ENCODE data around the gene MEST.
"Not testable (repeated sequence)": the region's sequence is repeated elsewhere in the genome, so short reads cannot be mapped to it uniquely, and the experiment has no call there.

Gene MEST, protein sequence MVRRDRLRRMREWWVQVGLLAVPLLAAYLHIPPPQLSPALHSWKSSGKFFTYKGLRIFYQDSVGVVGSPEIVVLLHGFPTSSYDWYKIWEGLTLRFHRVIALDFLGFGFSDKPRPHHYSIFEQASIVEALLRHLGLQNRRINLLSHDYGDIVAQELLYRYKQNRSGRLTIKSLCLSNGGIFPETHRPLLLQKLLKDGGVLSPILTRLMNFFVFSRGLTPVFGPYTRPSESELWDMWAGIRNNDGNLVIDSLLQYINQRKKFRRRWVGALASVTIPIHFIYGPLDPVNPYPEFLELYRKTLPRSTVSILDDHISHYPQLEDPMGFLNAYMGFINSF

DNA sequence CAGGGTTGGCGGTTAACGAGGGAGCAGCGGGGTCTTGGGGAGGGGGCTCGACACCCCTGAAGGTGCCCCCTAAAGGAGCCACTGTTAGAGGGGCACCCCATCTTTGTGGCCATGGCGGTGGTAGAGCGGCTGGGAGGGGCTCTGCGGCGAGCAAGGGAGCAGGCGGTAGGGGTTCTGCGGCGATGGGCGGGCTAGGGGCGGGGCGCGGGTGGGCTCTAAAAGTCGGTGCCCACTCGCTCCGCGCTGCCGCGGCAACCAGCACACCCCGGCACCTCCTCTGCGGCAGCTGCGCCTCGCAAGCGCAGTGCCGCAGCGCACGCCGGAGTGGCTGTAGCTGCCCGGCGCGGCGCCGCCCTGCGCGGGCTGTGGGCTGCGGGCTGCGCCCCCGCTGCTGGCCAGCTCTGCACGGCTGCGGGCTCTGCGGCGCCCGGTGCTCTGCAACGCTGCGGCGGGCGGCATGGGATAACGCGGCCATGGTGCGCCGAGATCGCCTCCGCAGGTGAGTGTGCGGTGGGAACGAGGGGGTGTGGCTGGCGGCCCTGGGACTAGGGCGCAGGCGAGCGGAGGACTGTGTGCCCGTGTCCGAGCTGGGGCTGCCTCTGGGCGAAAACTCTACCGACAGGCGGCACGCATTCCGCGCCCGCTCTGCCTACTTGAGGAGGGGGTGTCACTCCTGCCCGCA, at the start of gene MEST:
TSS of gene MEST (plus strand) at position 245 of the 682 bp plus-strand sequence. CDS start at position 474, 229 bp downstream.
- no peak within 1 kb of the TSS for H3K9ac ChIP-seq (ENCODE audit: low read length in 2 of 2)
- H3K27ac ChIP-seq (ENCODE audit: low read length) = peak within 1 kb of the TSS; percentile 18
- H3K4me3 ChIP-seq (ENCODE audit: low read length in 2 of 2) = peak within 1 kb of the TSS; percentile 59 to 72
- H3K9me3 ChIP-seq (ENCODE audit: control insufficient read depth in 2 of 2, low read length in 2 of 2) = no peaks in the 10 kb centered on the region
- H3K36me3 ChIP-seq (ENCODE audit: control insufficient read depth in 2 of 2, insufficient read depth in 2 of 2, low read length in 2 of 2) = no peaks in the 10 kb centered on the region
- peaks cover 18% of the 10 kb centered on the region for H3K4me1 ChIP-seq (ENCODE audit: control insufficient read depth, insufficient read depth, low read length)
- peaks cover 7 to 22% of the 10 kb centered on the region in 2 donors for H3K27me3 ChIP-seq (ENCODE audit: control insufficient read depth in 1 of 2, insufficient read depth in 2 of 2, low read length in 2 of 2)

DNA sequence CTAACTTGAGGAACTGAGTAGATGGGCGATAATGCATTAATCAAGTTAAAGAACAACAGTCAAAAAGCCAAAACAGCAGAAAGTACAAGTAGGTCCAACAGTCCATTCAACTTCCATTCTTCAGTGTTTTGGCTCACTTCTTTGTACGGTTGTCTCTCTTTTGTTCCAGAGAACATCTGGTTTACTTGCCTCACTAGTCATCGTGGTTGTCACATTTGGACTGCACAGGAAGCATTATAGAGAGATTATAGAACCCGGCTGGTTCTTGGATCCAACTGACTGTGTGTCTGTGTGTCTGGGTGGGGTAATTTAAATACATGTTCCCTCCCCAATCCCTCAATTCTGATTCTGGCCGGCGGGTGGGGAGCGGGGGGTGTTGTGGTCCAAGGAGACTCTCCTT, 49.3 kb upstream of the MEST start:
- Histone ChIP-seq H3K4me3 (ENCODE audit: low read length in 2 of 2) (no peak overlapping the region), H3K9me3 (ENCODE audit: control insufficient read depth in 2 of 2, low read length in 2 of 2) (no peaks in the 10 kb centered on the region), H3K9ac (ENCODE audit: low read length in 2 of 2) (no peak overlapping the region), H3K36me3 (ENCODE audit: control insufficient read depth in 2 of 2, insufficient read depth in 2 of 2, low read length in 2 of 2) (no peaks in the 10 kb centered on the region), H3K27ac (ENCODE audit: low read length) (no peak overlapping the region), H3K27me3 (ENCODE audit: control insufficient read depth in 1 of 2, insufficient read depth in 2 of 2, low read length in 2 of 2) (no peaks in the 10 kb centered on the region), H3K4me1 (ENCODE audit: control insufficient read depth, insufficient read depth, low read length) (peaks cover 14% of the 10 kb centered on the region)

DNA sequence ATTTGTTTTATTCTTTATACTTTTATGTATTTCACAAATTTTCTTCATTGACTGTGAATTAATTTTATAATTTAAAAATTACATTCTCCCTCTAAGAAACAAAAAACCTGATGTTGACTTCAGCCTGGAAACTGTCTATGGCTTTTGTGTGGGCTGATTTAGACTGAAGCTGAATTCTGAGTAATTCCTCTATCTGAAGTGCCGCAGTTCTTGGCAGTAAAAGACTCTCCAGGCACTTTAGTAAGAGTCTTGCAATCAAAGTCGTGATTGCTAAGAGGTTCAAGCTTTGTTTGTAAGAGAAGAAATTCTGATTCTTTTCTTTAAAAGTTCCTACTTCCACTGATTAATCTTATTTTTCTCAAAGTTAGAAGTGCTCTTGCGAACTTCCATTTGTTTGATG, 47.7 kb upstream of the MEST start:
- no peak overlapping the region for H3K9ac ChIP-seq (ENCODE audit: low read length in 2 of 2)

DNA sequence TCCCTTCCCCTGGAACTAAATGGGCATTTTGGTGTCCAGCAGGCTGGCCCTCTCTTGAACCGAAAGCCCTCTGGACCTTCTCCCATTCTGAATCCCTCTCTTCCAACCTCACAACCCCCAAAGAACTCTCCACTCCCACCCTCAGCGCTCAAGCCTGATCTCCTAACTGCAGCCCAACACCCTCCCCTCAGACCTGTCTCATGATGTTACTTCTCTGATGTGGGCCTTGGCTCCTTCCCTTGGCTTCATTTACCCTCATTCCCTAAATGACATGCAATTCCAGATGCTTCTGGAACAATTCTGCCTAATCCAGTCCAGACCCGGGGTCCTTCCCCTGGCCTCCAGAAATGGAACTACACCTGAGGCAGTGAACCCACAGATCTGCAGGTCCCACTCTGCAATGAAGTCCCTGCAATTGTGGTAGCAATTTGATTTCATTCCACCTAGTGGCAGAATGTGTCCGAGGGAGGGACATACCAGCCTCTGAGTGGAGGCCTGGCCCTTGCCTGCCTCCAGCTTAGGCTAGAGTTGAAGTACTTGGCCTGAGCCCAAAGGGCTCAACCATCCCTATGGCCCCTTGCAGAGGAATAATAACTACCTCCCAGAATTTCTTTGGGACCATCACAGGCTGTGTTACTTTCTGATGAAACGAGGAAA, 47.0 kb upstream of the MEST start:
- Histone ChIP-seq H3K27me3 (ENCODE audit: control insufficient read depth in 1 of 2, insufficient read depth in 2 of 2, low read length in 2 of 2) (no peaks in the 10 kb centered on the region), H3K36me3 (ENCODE audit: control insufficient read depth in 2 of 2, insufficient read depth in 2 of 2, low read length in 2 of 2) (no peaks in the 10 kb centered on the region), H3K9me3 (ENCODE audit: control insufficient read depth in 2 of 2, low read length in 2 of 2) (no peaks in the 10 kb centered on the region), H3K27ac (ENCODE audit: low read length) (no peak overlapping the region), H3K4me3 (ENCODE audit: low read length in 2 of 2) (no peak overlapping the region), H3K9ac (ENCODE audit: low read length in 2 of 2) (no peak overlapping the region), H3K4me1 (ENCODE audit: control insufficient read depth, insufficient read depth, low read length) (peaks cover 14% of the 10 kb centered on the region)

More for the DNA sequence above, 47.7 kb upstream of the MEST start:
- no peaks in the 10 kb centered on the region for H3K36me3 ChIP-seq (ENCODE audit: control insufficient read depth in 2 of 2, insufficient read depth in 2 of 2, low read length in 2 of 2)
- H3K4me1 ChIP-seq (ENCODE audit: control insufficient read depth, insufficient read depth, low read length) = peaks cover 14% of the 10 kb centered on the region
- no peaks in the 10 kb centered on the region for H3K9me3 ChIP-seq (ENCODE audit: control insufficient read depth in 2 of 2, low read length in 2 of 2)
- H3K4me3 ChIP-seq (ENCODE audit: low read length in 2 of 2) = no peak overlapping the region
- H3K27me3 ChIP-seq (ENCODE audit: control insufficient read depth in 1 of 2, insufficient read depth in 2 of 2, low read length in 2 of 2) = no peaks in the 10 kb centered on the region
- no peak overlapping the region for H3K27ac ChIP-seq (ENCODE audit: low read length)

DNA sequence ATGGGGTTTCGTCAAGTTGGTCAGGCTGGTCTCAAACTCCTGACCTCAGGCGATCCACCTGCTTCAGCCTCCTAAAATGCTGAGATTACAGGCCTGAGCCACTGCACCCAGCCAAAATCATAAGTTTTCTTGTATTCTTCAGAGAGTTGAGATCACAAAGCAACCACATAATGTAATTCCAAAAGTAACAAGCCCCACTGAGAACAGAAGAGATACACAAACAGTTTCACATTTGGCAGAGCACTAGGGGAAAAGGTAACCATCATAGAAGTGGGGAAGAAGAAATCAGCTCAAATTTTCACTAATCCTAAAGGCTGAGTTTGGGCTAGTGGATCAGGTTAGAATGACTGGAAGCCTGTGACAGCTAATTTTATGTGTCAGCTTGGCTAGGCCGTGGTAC, 45.6 kb upstream of the MEST start:
- no peak overlapping the region for H3K27ac ChIP-seq (ENCODE audit: low read length)
- H3K36me3 ChIP-seq (ENCODE audit: control insufficient read depth in 2 of 2, insufficient read depth in 2 of 2, low read length in 2 of 2) = no peaks in the 10 kb centered on the region
- H3K9me3 ChIP-seq (ENCODE audit: control insufficient read depth in 2 of 2, low read length in 2 of 2) = no peaks in the 10 kb centered on the region

DNA sequence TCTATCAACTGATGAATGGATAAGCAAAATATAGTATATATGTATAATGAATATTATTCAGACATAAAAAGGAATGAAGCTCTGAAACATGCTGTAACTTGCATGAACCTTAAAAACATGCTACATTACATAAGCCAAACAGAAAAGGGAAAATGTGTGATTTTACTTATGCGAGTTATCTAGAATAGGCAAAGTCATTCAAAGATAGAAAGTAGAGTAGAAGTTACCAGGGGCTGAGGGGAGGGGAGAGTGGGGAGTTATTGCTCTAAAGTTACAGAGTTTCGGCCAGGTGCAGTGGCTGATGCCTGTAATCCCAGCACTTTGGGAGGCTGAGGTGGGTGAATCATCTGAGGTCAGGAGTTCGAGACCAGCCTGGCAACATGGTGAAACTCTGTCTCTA, 40.5 kb upstream of the MEST start:
- not testable (repeated sequence) for H3K36me3 ChIP-seq (ENCODE audit: control insufficient read depth in 2 of 2, insufficient read depth in 2 of 2, low read length in 2 of 2); H3K4me3 ChIP-seq (ENCODE audit: low read length in 2 of 2); H3K27me3 ChIP-seq (ENCODE audit: control insufficient read depth in 1 of 2, insufficient read depth in 2 of 2, low read length in 2 of 2); H3K9me3 ChIP-seq (ENCODE audit: control insufficient read depth in 2 of 2, low read length in 2 of 2); H3K27ac ChIP-seq (ENCODE audit: low read length); H3K4me1 ChIP-seq (ENCODE audit: control insufficient read depth, insufficient read depth, low read length); H3K9ac ChIP-seq (ENCODE audit: low read length in 2 of 2)

More for the DNA sequence above, 45.6 kb upstream of the MEST start:
- no peak overlapping the region for H3K9ac ChIP-seq (ENCODE audit: low read length in 2 of 2)
- peaks cover 14% of the 10 kb centered on the region for H3K4me1 ChIP-seq (ENCODE audit: control insufficient read depth, insufficient read depth, low read length)
- no peaks in the 10 kb centered on the region for H3K27me3 ChIP-seq (ENCODE audit: control insufficient read depth in 1 of 2, insufficient read depth in 2 of 2, low read length in 2 of 2)
- H3K4me3 ChIP-seq (ENCODE audit: low read length in 2 of 2) = no peak overlapping the region

DNA sequence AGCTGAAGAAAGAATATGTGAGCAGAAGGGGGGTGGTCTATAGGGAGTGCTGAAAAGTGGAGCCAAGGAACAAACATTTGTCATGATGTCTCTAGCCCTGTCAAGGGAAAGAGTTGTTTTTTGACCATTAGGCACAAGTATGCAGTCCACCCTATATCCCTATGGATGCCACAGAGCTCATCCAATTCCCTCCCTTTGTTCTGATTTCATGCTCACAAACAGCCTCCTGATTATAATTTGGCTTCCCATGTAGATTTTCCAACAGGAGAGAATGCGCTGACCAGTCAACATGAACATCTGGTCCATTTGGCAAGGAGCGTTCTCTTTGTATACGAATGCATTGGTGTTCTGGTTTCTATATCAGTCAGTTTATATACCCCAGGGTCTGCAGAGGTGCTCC, 38.9 kb upstream of the MEST start:
- Histone ChIP-seq H3K9ac (ENCODE audit: low read length in 2 of 2) (no peak overlapping the region), H3K9me3 (ENCODE audit: control insufficient read depth in 2 of 2, low read length in 2 of 2) (no peaks in the 10 kb centered on the region), H3K27me3 (ENCODE audit: control insufficient read depth in 1 of 2, insufficient read depth in 2 of 2, low read length in 2 of 2) (no peaks in the 10 kb centered on the region), H3K4me3 (ENCODE audit: low read length in 2 of 2) (no peak overlapping the region), H3K36me3 (ENCODE audit: control insufficient read depth in 2 of 2, insufficient read depth in 2 of 2, low read length in 2 of 2) (no peaks in the 10 kb centered on the region), H3K27ac (ENCODE audit: low read length) (peak overlapping the region; percentile 6), H3K4me1 (ENCODE audit: control insufficient read depth, insufficient read depth, low read length) (no peaks in the 10 kb centered on the region)

DNA sequence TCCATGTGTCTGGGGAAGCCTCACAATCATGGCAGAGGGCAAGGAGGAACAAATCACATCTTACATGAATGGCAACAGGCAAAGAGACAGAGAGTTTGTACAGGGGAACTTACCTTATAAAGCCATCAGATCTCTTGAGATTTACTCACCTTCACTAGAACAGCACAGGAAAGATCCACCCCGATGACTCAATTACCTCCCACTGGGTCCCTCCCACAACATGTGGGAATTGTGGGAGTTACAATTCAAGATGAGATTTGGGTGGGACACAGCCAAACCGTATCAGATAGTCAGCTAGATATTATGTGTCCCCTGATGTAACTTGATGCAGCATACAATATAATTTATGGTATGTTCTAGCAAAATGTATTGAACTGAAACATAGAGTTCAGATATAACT, 36.9 kb upstream of the MEST start:
- H3K9ac ChIP-seq (ENCODE audit: low read length in 2 of 2) = no peak overlapping the region
- H3K27ac ChIP-seq (ENCODE audit: low read length) = no peak overlapping the region
- peaks cover 0 to 8% of the 10 kb centered on the region in 2 donors for H3K9me3 ChIP-seq (ENCODE audit: control insufficient read depth in 2 of 2, low read length in 2 of 2)
- H3K27me3 ChIP-seq (ENCODE audit: control insufficient read depth in 1 of 2, insufficient read depth in 2 of 2, low read length in 2 of 2) = no peaks in the 10 kb centered on the region
- H3K4me3 ChIP-seq (ENCODE audit: low read length in 2 of 2) = no peak overlapping the region
- H3K4me1 ChIP-seq (ENCODE audit: control insufficient read depth, insufficient read depth, low read length) = no peaks in the 10 kb centered on the region
- no peaks in the 10 kb centered on the region for H3K36me3 ChIP-seq (ENCODE audit: control insufficient read depth in 2 of 2, insufficient read depth in 2 of 2, low read length in 2 of 2)

DNA sequence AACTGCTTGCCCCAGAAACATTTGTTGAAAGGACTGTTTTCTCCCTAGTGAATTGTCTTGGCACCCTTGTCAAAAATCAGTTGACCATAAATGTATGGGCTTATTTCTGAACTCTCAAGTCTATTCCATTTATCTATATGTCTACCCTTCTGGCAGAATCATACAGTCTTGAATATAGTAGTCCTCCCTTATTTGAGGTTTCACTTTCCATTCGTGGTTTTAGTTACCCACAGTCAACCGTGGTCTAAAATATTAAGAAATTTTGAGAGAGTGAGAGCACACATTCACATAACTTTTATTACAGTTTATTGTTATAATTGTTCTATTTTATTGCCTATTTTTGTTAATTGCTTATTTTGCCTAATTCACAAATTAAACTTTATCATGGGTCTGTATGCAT, 33.6 kb upstream of the MEST start:
- no peak overlapping the region for H3K27ac ChIP-seq (ENCODE audit: low read length)
- no peak overlapping the region for H3K4me3 ChIP-seq (ENCODE audit: low read length in 2 of 2)
- no peak overlapping the region for H3K9ac ChIP-seq (ENCODE audit: low read length in 2 of 2)
- no peaks in the 10 kb centered on the region for H3K4me1 ChIP-seq (ENCODE audit: control insufficient read depth, insufficient read depth, low read length)
- no peaks in the 10 kb centered on the region for H3K36me3 ChIP-seq (ENCODE audit: control insufficient read depth in 2 of 2, insufficient read depth in 2 of 2, low read length in 2 of 2)
- H3K27me3 ChIP-seq (ENCODE audit: control insufficient read depth in 1 of 2, insufficient read depth in 2 of 2, low read length in 2 of 2) = no peaks in the 10 kb centered on the region
- peaks cover 0 to 8% of the 10 kb centered on the region in 2 donors for H3K9me3 ChIP-seq (ENCODE audit: control insufficient read depth in 2 of 2, low read length in 2 of 2)

DNA sequence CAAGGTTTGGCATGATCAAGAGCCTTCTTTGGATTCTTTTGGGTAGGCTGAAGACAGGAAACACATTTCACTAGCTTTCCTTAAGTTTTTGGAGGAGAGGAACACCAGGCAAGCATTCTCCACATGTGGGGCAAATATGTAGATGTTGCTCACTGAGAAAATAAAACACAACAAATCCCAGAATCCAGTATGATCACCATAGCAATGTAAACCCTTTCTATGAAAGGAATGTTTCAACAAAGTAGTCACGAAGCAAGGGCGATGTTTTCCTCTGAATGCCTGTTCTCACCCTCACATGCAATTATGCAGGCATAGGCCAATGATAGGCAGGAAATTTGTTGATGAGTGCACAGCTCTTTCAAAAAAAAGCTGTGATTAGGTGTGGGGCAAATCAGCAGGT, 30.6 kb upstream of the MEST start:
- Histone ChIP-seq H3K27me3 (ENCODE audit: control insufficient read depth in 1 of 2, insufficient read depth in 2 of 2, low read length in 2 of 2) (no peaks in the 10 kb centered on the region), H3K4me3 (ENCODE audit: low read length in 2 of 2) (no peak overlapping the region), H3K4me1 (ENCODE audit: control insufficient read depth, insufficient read depth, low read length) (no peaks in the 10 kb centered on the region), H3K9me3 (ENCODE audit: control insufficient read depth in 2 of 2, low read length in 2 of 2) (peaks cover 0 to 8% of the 10 kb centered on the region in 2 donors), H3K27ac (ENCODE audit: low read length) (no peak overlapping the region), H3K36me3 (ENCODE audit: control insufficient read depth in 2 of 2, insufficient read depth in 2 of 2, low read length in 2 of 2) (no peaks in the 10 kb centered on the region), H3K9ac (ENCODE audit: low read length in 2 of 2) (no peak overlapping the region)

Measured in stomach smooth muscle (tissue), 2 donors.